Measurements from ENCODE around the gene KIAA0825.
A peak's percentile ranks its signal among the peaks of the same experiment; 100 is the strongest.

The KIAA0825 gene

GRCh38 chr5:94618493-94619328 lies at the start of gene KIAA0825, which contains the start of gene SLF1:
KIAA0825 (minus strand) TSS chr5:94618604; CDS start chr5:94537126, 81,478 bp downstream.
SLF1 (plus strand) TSS chr5:94618669; CDS start chr5:94628811, 10,142 bp downstream.
- peak; percentile 63 to 74 (median 69) for DNase-seq (ENCODE audit: low read depth in 3 of 3)

GRCh38 chr5:94667937-94668336 lies 49.5 kb upstream of the KIAA0825 start:
- no peak for DNase-seq (ENCODE audit: low read depth in 3 of 3)

- no peak for DNase-seq (ENCODE audit: low read depth in 3 of 3)
These were observed 42.7 kb upstream of the KIAA0825 start for GRCh38 chr5:94661086-94661485.

- no peak for DNase-seq (ENCODE audit: low read depth in 3 of 3)
These were observed 42.1 kb upstream of the KIAA0825 start for GRCh38 chr5:94660506-94660905.

GRCh38 chr5:94658272-94658671 lies 39.9 kb upstream of the KIAA0825 start:
- DNase-seq (ENCODE audit: low read depth in 3 of 3): no peak

- DNase-seq (ENCODE audit: low read depth in 3 of 3): no peak
These were observed 31.5 kb upstream of the KIAA0825 start for GRCh38 chr5:94649874-94650273.

- no peak for DNase-seq (ENCODE audit: low read depth in 3 of 3)
These were observed 28.4 kb upstream of the KIAA0825 start for GRCh38 chr5:94646758-94647157.

- DNase-seq (ENCODE audit: low read depth in 3 of 3): no peak
These were observed 26.6 kb upstream of the KIAA0825 start for GRCh38 chr5:94645053-94645452.

GRCh38 chr5:94640176-94640575 lies 21.8 kb upstream of the KIAA0825 start:
- DNase-seq (ENCODE audit: low read depth in 3 of 3): no peak

- DNase-seq (ENCODE audit: low read depth in 3 of 3): no peak
These were observed 13.6 kb upstream of the KIAA0825 start for GRCh38 chr5:94632024-94632423.

GRCh38 chr5:94627191-94627590 lies 8.8 kb upstream of the KIAA0825 start:
- no peak for DNase-seq (ENCODE audit: low read depth in 3 of 3)

- no peak for DNase-seq (ENCODE audit: low read depth in 3 of 3)
These were observed 5.5 kb upstream of the KIAA0825 start for GRCh38 chr5:94623877-94624276.

- DNase-seq (ENCODE audit: low read depth in 3 of 3): no peak
These were observed 4.6 kb upstream of the KIAA0825 start for GRCh38 chr5:94623011-94623410.

- DNase-seq (ENCODE audit: low read depth in 3 of 3): no peak
These were observed 3.4 kb upstream of the KIAA0825 start for GRCh38 chr5:94621763-94622162.

- DNase-seq (ENCODE audit: low read depth in 3 of 3): no peak
These were observed 1.9 kb upstream of the KIAA0825 start for GRCh38 chr5:94620256-94620655.

- peak in 1 of 3 experiments; percentile 1 for DNase-seq (ENCODE audit: low read depth in 3 of 3)
These were observed 343 bp downstream of the KIAA0825 start for GRCh38 chr5:94618029-94618492.

GRCh38 chr5:94615862-94616261 lies 2.5 kb downstream of the KIAA0825 start:
- no peak for DNase-seq (ENCODE audit: low read depth in 3 of 3)

GRCh38 chr5:94614156-94614805 lies 4.1 kb downstream of the KIAA0825 start:
- no peak for DNase-seq (ENCODE audit: low read depth in 3 of 3)

GRCh38 chr5:94613583-94613982 lies 4.8 kb downstream of the KIAA0825 start:
- no peak for DNase-seq (ENCODE audit: low read depth in 3 of 3)

GRCh38 chr5:94595281-94595840 lies 23.0 kb downstream of the KIAA0825 start:
- DNase-seq (ENCODE audit: low read depth in 3 of 3): no peak

GRCh38 chr5:94577466-94578245 lies 40.7 kb downstream of the KIAA0825 start:
- DNase-seq (ENCODE audit: low read depth in 3 of 3): no peak

GRCh38 chr5:94575196-94575595 lies 43.2 kb downstream of the KIAA0825 start:
- DNase-seq (ENCODE audit: low read depth in 3 of 3): no peak

Data from stimulated activated CD4-positive, alpha-beta T cell treated with anti-CD3 and anti-CD28 coated beads, TNF-alpha, amount 100 ng/mL, for 4 hours (primary cell).